Mesothelial cell of epicardium (in vitro differentiated cells): ENCODE measurements around the gene CCL8. TPM values are rescaled to one million over a fixed set of nuclear protein-coding genes. Genes with fewer than 3 reads are reported as not detected.

Experiments used
- DNase-seq, 2 experiments: peaks; one replicate each; pipeline ENCODE4 v3.0.0; 2021; ENCODE audit warnings: low spot score in 2 of 2; ENCODE audit not compliant: unreplicated experiment in 2 of 2
- H3K27ac Mint-ChIP-seq: 2 replicates; pipeline ENCODE4 v1.8.0; 2021; ENCODE audit warnings: mixed read lengths
- H3K27me3 Mint-ChIP-seq: 2 replicates; pipeline ENCODE4 v1.8.0; 2021; ENCODE audit warnings: low read depth, mixed read lengths
- H3K36me3 Mint-ChIP-seq: 2 replicates; pipeline ENCODE4 v1.8.0; 2021; ENCODE audit warnings: mixed read lengths
- H3K4me1 Mint-ChIP-seq: 2 replicates; pipeline ENCODE4 v1.8.0; 2021; ENCODE audit warnings: mixed read lengths
- H3K4me3 Mint-ChIP-seq: 2 replicates; pipeline ENCODE4 v1.8.0; 2021; ENCODE audit warnings: mild to moderate bottlenecking, moderate library complexity, mixed read lengths
- H3K9me3 Mint-ChIP-seq: 2 replicates; pipeline ENCODE4 v1.8.0; 2021; ENCODE audit warnings: mixed read lengths
- total RNA-seq: library from RNA; stranded (reverse); gene quantifications from 3 replicates; pipeline ENCODE4 v1.2.1, GENCODE V29; 2021
- TF ChIP-seq, protein P1 (sequence below): fragments of 200-600 bp; sonication (generic); IDR thresholded peaks from one replicate; pipeline ENCODE4 v1.5.0; 2021; ENCODE audit warnings: antibody characterized with exemption; ENCODE audit not compliant: unreplicated experiment

The CCL8 gene
- total RNA-seq, 1 donor from 2014 or later: not detected

DNA sequence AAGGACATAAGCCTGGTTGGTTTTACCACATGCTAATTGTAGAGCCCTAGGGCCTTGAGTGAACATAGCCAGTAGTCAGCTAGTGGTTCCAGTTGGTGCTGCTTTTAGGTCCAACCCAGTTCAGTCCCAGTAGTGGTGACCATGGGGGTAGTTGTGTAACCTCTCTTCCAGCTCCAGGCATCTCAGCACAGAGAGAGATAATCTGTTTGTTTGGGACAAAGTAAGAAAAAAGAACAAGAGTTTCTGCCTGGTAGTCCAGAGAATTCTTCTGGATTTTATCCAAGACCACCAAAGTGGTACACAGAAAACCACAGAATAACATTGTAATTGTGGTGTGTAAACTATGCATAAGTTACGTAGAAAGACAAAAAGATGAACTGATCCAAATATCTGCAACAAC is 31.9 kb downstream of the CCL8 start:
- no peak for DNase-seq
- Mint-ChIP-seq H3K36me3 (no peaks in the 10 kb centered on the region), H3K4me3 (no peak overlapping the region), H3K27me3 (peaks cover 56% of the 10 kb centered on the region), H3K9me3 (peaks cover 5% of the 10 kb centered on the region), H3K4me1 (no peaks in the 10 kb centered on the region), H3K27ac (no peak overlapping the region)
- TF ChIP-seq, protein P1, sequence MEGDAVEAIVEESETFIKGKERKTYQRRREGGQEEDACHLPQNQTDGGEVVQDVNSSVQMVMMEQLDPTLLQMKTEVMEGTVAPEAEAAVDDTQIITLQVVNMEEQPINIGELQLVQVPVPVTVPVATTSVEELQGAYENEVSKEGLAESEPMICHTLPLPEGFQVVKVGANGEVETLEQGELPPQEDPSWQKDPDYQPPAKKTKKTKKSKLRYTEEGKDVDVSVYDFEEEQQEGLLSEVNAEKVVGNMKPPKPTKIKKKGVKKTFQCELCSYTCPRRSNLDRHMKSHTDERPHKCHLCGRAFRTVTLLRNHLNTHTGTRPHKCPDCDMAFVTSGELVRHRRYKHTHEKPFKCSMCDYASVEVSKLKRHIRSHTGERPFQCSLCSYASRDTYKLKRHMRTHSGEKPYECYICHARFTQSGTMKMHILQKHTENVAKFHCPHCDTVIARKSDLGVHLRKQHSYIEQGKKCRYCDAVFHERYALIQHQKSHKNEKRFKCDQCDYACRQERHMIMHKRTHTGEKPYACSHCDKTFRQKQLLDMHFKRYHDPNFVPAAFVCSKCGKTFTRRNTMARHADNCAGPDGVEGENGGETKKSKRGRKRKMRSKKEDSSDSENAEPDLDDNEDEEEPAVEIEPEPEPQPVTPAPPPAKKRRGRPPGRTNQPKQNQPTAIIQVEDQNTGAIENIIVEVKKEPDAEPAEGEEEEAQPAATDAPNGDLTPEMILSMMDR: no peak

DNA sequence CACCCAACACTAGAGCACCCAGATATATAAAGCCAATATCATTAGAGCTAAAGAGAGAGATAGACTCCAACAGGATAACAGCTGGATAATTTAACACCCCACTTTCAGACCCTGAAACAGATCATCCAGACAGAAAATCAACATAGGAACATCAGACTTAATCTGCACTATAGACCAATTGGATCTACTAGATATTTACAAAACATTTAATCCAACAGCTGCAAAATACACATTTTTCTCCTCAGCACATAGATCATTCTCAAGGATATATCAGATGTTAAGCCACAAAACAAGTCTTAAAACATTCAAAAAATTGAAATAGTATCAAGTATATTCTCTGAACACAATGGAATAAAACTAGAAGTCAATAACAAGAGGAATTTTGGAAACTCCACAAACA is 33.0 kb downstream of the CCL8 start:
- TF ChIP-seq, protein P1: no peak
- H3K27ac Mint-ChIP-seq: no peak overlapping the region
- no peak for DNase-seq

DNA sequence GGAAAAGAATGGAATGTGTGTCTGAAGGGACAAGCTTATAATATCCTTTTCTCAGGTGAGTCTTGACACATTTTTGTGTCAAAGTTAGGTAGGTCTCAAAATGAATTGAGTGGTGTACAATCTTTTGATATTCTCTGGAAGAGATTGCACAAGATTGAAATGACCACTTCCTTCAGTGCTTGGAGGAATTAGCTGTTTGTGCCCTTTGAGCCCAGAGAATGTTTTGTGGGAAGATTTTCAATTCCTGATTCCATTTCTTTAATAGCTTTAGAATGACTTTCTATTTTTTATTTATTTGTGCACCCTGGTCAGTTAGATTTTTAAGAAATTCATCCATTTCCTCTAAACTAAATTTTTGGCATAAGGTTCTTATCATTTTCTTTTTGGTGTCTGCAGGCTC is 35.4 kb downstream of the CCL8 start:
- Mint-ChIP-seq H3K4me3 (no peak overlapping the region), H3K27ac (no peak overlapping the region), H3K27me3 (peaks cover 41% of the 10 kb centered on the region), H3K9me3 (peaks cover 5% of the 10 kb centered on the region), H3K4me1 (no peaks in the 10 kb centered on the region), H3K36me3 (no peaks in the 10 kb centered on the region)
- DNase-seq: no peak
- TF ChIP-seq, protein P1: no peak

More for the DNA sequence above, 33.0 kb downstream of the CCL8 start:
- no peaks in the 10 kb centered on the region for H3K36me3 Mint-ChIP-seq
- no peaks in the 10 kb centered on the region for H3K4me1 Mint-ChIP-seq
- H3K27me3 Mint-ChIP-seq: peaks cover 55% of the 10 kb centered on the region
- peaks cover 5% of the 10 kb centered on the region for H3K9me3 Mint-ChIP-seq
- no peak overlapping the region for H3K4me3 Mint-ChIP-seq

DNA sequence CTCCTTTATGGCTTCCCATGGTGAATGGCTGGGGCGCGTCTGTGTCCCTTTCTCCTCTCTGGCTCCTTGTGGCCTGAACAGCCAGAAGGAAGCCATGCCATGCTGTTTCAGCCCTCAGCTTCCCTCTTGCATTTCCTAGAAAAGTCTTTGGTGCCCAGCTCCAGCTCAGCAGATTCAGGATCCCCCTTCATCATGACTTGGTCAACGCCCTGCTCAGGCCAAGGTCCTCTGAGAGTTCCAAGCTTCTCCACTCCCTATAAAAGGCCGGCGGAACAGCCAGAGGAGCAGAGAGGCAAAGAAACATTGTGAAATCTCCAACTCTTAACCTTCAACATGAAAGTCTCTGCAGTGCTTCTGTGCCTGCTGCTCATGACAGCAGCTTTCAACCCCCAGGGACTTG is 37.0 kb downstream of the CCL8 start, which contains the start of gene CCL13:
TSS of gene CCL13 (plus strand) at position 287 of the 400 bp plus-strand sequence. CDS start at position 334, 47 bp downstream.
- no peak for DNase-seq
- H3K36me3 Mint-ChIP-seq: no peaks in the 10 kb centered on the region
- H3K9me3 Mint-ChIP-seq: peaks cover 5% of the 10 kb centered on the region
- TF ChIP-seq, protein P1: no peak
- H3K4me3 Mint-ChIP-seq: no peak within 1 kb of the TSS
- no peak within 1 kb of the TSS for H3K27ac Mint-ChIP-seq
- no peaks in the 10 kb centered on the region for H3K4me1 Mint-ChIP-seq
- H3K27me3 Mint-ChIP-seq: peaks cover 41% of the 10 kb centered on the region

DNA sequence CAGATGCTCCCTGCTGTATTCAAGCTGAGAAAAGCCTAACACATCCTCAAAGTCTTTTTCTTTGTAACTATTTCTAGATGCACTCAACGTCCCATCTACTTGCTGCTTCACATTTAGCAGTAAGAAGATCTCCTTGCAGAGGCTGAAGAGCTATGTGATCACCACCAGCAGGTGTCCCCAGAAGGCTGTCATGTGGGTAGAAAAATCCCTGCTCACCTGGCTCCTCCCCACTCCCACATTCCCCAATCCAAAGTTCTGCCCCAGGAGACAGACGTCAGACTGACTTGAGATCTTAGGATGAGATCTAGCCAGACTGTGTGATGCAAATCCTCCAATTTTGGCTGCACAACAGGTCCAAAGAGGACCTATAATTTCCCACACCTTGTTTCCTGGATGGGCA is 38.2 kb downstream of the CCL8 start:
- H3K4me3 Mint-ChIP-seq: no peak overlapping the region
- H3K27ac Mint-ChIP-seq: no peak overlapping the region
- peaks cover 5% of the 10 kb centered on the region for H3K9me3 Mint-ChIP-seq
- peaks cover 41% of the 10 kb centered on the region for H3K27me3 Mint-ChIP-seq
- TF ChIP-seq, protein P1: no peak
- DNase-seq: no peak
- H3K4me1 Mint-ChIP-seq: no peaks in the 10 kb centered on the region
- H3K36me3 Mint-ChIP-seq: no peaks in the 10 kb centered on the region

DNA sequence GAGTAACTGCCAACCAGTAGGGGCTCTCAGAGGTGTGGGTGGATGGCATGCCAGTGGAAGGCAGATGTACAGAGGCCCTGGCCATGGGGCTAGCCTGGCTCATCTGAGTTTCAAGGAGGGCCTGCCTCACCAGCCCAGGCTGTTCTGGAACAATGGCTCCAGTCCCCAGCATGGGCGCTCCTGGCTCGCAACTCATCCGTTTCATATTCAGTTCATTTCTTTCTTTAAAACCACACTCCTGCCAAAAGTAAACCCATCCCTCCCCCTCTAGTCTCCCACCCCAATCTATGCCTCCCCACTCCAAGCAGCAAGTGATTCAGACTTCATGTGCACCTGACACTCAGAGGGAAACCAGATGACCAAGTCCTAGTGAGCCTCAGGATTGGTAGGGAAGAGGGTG is 39.4 kb downstream of the CCL8 start:
- DNase-seq: no peak
- H3K27ac Mint-ChIP-seq: no peak overlapping the region
- H3K4me3 Mint-ChIP-seq: no peak overlapping the region
- peaks cover 4% of the 10 kb centered on the region for H3K9me3 Mint-ChIP-seq
- TF ChIP-seq, protein P1: no peak
- no peaks in the 10 kb centered on the region for H3K4me1 Mint-ChIP-seq
- peaks cover 47% of the 10 kb centered on the region for H3K27me3 Mint-ChIP-seq
- H3K36me3 Mint-ChIP-seq: no peaks in the 10 kb centered on the region
